HFFc6 (cell line): ENCODE measurements around the gene SEC61G. TPM values are rescaled to one million over a fixed set of nuclear protein-coding genes. Genes with fewer than 3 reads are reported as not detected.
A peak's percentile ranks its signal among the peaks of the same experiment; 100 is the strongest.

ENCODE experiments used
- DNase-seq: peaks from one replicate; pipeline ENCODE4 v3.0.0-alpha.2; 2018
- H3K27ac Mint-ChIP-seq: 2 replicates; pipeline ENCODE4 v1.8.0; 2020; ENCODE audit warnings: mild to moderate bottlenecking, mixed read lengths
- H3K27me3 Mint-ChIP-seq: 2 replicates; pipeline ENCODE4 v1.8.0; 2021; ENCODE audit warnings: mild to moderate bottlenecking, moderate library complexity, mixed read lengths; ENCODE audit not compliant: insufficient read depth
- H3K36me3 Mint-ChIP-seq: 2 replicates; pipeline ENCODE4 v1.8.0; 2021; ENCODE audit warnings: low read depth, mixed read lengths
- H3K4me1 Mint-ChIP-seq: 2 replicates; pipeline ENCODE4 v1.8.0; 2020; ENCODE audit warnings: low read depth, mixed read lengths
- H3K4me3 Mint-ChIP-seq: 2 replicates; pipeline ENCODE4 v1.8.0; 2020; ENCODE audit warnings: mild to moderate bottlenecking, moderate library complexity, mixed read lengths
- H3K9me3 Mint-ChIP-seq: 2 replicates; pipeline ENCODE4 v1.8.0; 2020; ENCODE audit warnings: mild to moderate bottlenecking, mixed read lengths
- CTCF ChIP-seq: fragments of 200-600 bp; sonication (generic); IDR thresholded peaks from 2 replicates; pipeline ENCODE4 v1.5.0; 2021; ENCODE audit warnings: antibody characterized with exemption, mild to moderate bottlenecking
- total RNA-seq, 6 experiments: library from RNA; stranded (reverse); fragmentation: NEBNext Ultra II Directional; extraction: Animal tissue kit (Norgen Biotek cat#: 25700); gene quantifications; 2 replicates in 1 of 6; 3 replicates in 5 of 6; pipeline ENCODE4 v1.2.3, GENCODE V29; 2021

Gene SEC61G
- total RNA-seq, 6 experiments from 2014 or later: 189 to 300 (median 252) TPM

GRCh38 chr7:54796853-54797252, 37.8 kb upstream of the SEC61G start:
- Mint-ChIP-seq H3K4me1 (peaks cover 14% of the 10 kb centered on the region), H3K36me3 (no peaks in the 10 kb centered on the region), H3K4me3 (no peak overlapping the region), H3K27me3 (peaks cover 16% of the 10 kb centered on the region; the same call in 1 of the 2 replicates), H3K27ac (no peak overlapping the region), H3K9me3 (no peaks in the 10 kb centered on the region)
- DNase-seq: no peak
- no peak for TF ChIP-seq CTCF

GRCh38 chr7:54796150-54796549, 37.1 kb upstream of the SEC61G start:
- peaks cover 16% of the 10 kb centered on the region for H3K27me3 Mint-ChIP-seq
- peaks cover 14% of the 10 kb centered on the region for H3K4me1 Mint-ChIP-seq
- TF ChIP-seq CTCF: no peak
- H3K27ac Mint-ChIP-seq: no peak overlapping the region
- H3K36me3 Mint-ChIP-seq: no peaks in the 10 kb centered on the region
- DNase-seq: no peak
- no peaks in the 10 kb centered on the region for H3K9me3 Mint-ChIP-seq
- H3K4me3 Mint-ChIP-seq: no peak overlapping the region

GRCh38 chr7:54792383-54792782, 33.4 kb upstream of the SEC61G start:
- Mint-ChIP-seq H3K27me3 (peaks cover 17% of the 10 kb centered on the region), H3K36me3 (no peaks in the 10 kb centered on the region), H3K9me3 (no peaks in the 10 kb centered on the region), H3K4me1 (peaks cover 13% of the 10 kb centered on the region), H3K27ac (no peak overlapping the region), H3K4me3 (no peak overlapping the region)
- TF ChIP-seq CTCF: no peak
- no peak for DNase-seq

GRCh38 chr7:54788664-54789063, 29.7 kb upstream of the SEC61G start:
- Mint-ChIP-seq H3K36me3 (no peaks in the 10 kb centered on the region), H3K27me3 (peaks cover 8% of the 10 kb centered on the region), H3K27ac (no peak overlapping the region), H3K4me3 (peak overlapping the region; percentile 60), H3K9me3 (no peaks in the 10 kb centered on the region), H3K4me1 (peaks cover 26% of the 10 kb centered on the region)
- TF ChIP-seq CTCF: peak; percentile 76
- peak; percentile 90 for DNase-seq

- no peaks in the 10 kb centered on the region for H3K36me3 Mint-ChIP-seq
- DNase-seq: no peak
- no peak for TF ChIP-seq CTCF
- H3K27ac Mint-ChIP-seq: no peak overlapping the region
- H3K9me3 Mint-ChIP-seq: no peaks in the 10 kb centered on the region
- H3K4me3 Mint-ChIP-seq: no peak overlapping the region
- H3K27me3 Mint-ChIP-seq: peaks cover 2% of the 10 kb centered on the region
- peaks cover 26% of the 10 kb centered on the region for H3K4me1 Mint-ChIP-seq
Measured at GRCh38 chr7:54785261-54785660, 26.2 kb upstream of the SEC61G start.

- Mint-ChIP-seq H3K9me3 (no peaks in the 10 kb centered on the region), H3K27ac (no peak overlapping the region), H3K36me3 (no peaks in the 10 kb centered on the region), H3K4me1 (peaks cover 23% of the 10 kb centered on the region), H3K4me3 (no peak overlapping the region), H3K27me3 (peaks cover 2% of the 10 kb centered on the region)
- no peak for DNase-seq
- no peak for TF ChIP-seq CTCF
Measured at GRCh38 chr7:54783952-54784351, 24.9 kb upstream of the SEC61G start.
